ENCODE data around the gene ADAMTS17.
"Not testable (repeated sequence)": the region's sequence is repeated elsewhere in the genome, so short reads cannot be mapped to it uniquely, and the experiment has no call there.

Gene ADAMTS17

DNA sequence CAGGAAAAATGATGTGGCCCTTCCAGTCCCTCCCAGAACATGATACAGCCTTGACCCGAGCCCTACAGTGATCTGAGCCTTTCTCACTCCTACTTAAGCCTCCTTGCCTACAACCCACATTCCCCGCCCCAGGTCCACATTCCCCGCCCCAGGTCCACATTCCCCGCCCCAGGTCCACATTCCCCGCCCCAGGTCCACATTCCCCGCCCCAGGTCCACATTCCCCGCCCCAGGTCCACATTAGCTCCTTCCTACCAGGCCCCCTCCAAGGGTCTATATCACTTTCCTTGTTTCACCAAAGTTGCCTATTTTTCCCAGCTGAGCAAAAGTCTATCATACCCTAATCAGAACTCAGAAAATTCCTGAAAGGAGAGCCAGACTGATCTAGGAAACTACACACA lies 2.3 kb downstream of the ADAMTS17 start:
- not testable (repeated sequence) for DNase-seq (ENCODE audit: low spot score)

DNA sequence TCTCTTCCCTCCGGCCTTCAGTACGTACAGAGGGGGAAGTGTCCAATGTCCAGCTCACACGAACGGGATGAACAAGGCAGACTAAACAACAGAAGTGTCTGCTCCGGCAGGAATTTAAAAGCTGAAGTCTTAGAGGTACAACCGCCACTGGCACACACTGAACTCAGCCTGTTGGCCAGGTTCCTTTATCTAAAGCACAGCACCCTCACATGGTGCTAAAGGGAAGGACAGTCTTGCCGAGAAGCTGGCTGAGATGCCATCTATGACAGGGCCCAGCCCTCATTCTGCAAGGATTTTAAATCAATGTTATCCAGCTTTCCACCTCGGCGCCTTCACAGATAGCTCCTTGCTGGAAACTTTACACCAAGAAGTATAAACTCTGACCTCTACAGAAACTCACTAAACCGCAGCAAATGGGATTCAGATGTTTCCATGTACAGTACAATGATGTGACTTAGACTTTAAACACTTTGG lies 2.8 kb downstream of the ADAMTS17 start:
- DNase-seq (ENCODE audit: low spot score): peak; percentile 70

DNA sequence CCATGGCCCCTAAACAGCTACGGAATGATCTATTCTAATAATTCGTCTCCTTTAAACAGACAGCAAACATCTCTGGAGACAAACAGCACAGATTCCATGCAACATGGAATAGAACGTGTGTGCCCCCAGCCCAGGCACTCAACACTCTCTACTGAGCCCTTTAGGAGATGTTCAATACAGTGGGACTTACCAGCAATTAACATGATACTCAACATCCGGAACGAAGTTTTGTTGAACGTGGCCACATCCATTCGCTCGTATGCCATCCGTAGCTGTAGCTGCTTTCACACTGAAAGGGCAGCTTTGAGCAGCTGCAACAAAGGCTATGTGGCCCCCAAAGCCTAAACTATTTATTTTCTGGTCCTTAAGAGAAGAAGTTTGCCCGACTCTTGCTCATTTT lies 3.5 kb downstream of the ADAMTS17 start:
- DNase-seq (ENCODE audit: low spot score): no peak

DNA sequence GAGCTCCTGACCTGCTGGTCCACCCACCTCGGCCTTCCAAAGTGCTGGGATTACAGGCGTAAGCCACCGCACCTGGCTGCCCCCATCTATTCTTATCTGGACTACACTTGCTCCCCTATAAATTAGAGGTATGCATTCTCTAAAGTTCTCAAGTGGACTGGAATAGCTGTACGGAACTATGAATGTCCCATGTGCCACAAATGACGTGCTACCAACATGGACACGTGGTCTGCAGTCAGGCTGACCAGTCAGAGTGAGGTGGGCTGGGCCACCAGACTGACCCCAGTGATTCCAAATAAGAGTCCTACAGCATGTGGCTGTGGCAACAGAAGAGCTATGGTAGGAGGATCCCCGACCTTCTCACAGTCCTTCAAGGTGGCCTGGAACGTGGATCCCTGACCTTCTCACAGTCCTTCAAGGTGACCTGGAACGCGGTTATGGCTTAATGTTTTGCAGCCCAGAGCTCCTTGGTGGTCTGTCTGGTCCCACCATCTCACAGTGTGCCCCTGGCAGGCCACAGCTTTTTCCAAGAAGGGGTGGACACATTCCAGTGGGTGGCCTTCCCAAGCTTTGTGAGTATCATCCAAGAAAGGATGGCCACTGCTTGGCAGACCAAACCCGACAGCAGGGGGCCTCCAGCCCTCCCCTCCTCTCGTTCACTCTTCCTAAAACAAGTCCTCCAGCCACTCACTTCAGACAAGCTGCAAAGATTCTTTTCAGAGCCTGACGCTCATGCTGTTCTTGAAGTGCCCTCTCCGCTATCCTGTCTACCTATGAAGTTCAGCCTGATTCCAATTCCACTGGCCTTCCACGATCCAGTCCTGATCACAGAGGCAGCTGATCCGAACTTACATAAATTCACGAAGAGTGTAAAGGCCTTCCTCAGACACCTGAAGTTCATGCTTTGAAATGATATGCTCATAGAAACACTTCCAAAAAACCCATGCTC lies 4.4 kb downstream of the ADAMTS17 start:
- DNase-seq (ENCODE audit: low spot score): peak; percentile 58

DNA sequence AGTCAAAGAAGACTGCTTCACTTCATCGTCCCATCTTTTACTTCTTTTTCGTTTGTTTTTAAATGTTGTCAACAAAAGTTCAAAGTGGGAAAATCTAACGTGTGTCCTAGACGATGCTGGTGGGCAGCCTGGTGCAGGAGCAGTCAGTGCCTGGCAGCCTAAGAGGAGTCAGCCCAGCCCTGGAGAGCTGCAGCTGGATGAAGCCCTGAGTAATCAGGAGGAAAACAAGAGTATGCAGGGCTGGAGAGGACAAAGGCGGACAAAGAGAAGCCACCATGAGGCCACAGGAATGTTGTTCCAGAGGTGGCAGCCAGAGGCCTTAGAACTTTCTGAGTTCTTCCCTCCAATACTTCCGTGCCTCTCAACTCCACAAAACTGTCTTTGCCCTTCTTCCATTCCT lies 5.7 kb downstream of the ADAMTS17 start:
- peak; percentile 17 for DNase-seq (ENCODE audit: low spot score)

DNA sequence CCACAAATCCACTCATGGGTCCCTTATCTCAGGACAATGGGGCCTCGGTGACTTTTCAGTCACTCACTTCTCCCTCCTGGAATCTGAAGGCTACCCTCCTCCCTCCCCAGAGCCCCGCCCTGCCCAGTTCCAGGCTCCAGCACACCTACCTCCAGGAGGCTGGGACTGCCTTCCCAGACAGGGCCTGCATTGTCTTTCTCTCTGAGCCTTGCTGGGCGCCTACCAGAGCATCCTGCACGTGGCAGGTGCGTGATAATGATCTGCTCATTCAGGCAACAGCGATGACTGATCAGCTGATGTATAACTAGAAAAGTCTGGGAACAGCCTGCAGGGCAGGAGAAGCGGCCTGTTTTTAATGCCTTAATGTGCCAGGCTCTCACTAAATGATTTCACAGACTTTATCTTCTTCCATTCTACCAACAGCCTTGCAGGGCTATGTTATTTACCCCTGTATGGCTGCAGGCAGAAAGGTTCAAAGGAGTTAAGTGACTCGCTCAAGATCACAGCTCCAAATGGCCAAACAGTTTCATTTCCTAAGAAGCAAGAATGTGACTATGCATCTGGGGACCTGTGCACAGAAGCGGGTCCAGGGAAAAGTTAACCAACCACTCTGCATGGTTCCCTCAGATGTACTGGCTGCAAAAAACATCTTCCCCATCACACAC lies 6.3 kb downstream of the ADAMTS17 start:
- peak; percentile 42 for DNase-seq (ENCODE audit: low spot score)

DNA sequence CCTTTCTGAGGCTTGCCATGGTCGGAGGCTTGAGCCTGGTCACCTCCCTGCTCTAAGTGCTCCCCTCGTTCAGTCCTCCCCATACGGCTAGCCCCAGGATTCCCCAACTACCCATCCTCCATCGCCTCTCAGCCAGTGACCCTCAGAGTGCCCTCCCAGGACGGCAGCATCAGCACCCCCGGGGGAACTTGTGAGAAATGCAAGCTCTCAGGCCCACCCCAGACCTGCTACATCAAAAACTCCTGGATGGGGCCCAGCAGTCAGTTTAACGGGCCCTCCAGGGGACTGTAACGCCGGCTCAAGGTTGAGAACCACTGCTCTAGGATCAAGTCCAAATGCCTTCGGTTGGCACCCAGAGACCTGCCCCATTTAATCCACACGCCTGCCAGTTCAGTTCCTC lies 6.9 kb downstream of the ADAMTS17 start:
- DNase-seq (ENCODE audit: low spot score): no peak

DNA sequence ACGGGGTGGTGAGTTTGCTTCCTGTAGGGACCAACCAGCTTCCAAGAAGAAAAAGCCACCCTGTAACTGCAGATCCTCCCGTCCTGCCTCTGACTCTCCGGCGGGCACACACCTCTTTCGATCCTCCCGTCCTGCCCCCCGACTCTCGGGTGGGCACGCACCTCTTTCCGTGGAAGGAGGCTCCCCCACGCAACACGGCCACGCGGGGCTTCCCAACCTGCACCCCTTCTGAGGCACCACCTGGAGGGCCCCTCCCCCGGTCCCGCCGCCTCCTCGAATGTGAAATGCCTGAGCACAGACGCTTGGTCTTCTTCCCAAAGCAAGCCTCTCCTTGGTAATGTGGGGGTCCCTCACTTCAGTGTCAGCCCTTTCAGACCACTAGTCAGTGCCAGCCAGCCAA lies 7.3 kb downstream of the ADAMTS17 start:
- no peak for DNase-seq (ENCODE audit: low spot score)

DNA sequence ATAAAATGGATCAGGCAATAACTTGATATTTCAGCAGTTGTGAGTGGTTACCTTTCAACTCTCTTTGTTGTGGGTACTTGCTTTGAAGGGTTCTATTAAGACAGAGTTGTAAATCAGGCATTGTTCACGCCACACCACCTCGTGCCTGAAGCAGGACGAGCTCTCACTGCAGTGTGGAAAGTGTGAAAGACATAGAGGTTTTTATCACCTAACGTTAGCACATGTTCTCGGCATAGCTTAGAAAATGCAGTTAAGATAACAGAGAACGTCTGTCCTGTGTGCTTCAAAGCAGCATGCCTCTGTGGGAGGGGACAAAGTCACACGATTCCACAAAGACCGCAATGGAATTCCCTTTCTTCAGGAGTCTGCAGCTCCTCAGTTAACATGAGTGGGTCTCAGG lies 7.8 kb downstream of the ADAMTS17 start:
- peak; percentile 42 for DNase-seq (ENCODE audit: low spot score)

DNA sequence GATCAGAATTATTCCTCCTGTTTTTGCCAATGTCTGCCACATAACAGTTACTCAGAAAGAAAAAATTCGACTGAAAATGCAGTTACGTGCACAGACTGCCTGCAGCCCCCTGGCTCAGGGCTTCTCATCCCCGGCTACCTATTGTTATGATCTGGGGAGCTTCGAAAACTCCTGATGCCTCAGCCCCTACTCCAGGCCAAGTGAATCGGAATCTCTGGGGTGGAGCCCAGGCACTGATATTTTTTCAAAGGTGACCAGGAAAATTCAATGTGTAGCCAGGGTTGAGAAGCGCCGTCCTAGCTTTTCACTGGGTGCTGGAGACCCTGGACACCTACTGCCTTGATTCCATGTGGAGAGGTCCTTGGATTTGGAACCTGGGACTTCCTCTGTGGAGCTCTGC lies 8.5 kb downstream of the ADAMTS17 start:
- peak; percentile 18 for DNase-seq (ENCODE audit: low spot score)

DNA sequence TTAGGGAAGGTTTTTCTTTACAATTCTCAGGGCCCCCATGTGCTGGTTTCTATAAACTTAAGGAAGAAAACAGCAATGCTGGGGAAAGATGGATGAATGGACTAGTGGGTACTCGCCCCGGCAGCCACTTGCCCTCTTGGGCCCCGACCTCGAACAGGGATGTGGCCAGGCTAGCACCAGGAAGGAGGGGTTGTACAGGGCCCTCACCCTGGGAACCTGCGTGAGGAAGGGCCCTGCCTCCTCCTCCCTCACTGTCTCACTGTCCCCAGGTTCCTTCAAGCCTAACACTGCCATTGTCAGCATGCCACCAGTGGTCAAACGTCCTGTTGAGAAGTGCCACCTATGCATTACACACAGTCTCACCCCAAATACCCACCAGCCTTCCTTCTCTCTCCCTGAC lies 9.1 kb downstream of the ADAMTS17 start:
- DNase-seq (ENCODE audit: low spot score): peak; percentile 49

DNA sequence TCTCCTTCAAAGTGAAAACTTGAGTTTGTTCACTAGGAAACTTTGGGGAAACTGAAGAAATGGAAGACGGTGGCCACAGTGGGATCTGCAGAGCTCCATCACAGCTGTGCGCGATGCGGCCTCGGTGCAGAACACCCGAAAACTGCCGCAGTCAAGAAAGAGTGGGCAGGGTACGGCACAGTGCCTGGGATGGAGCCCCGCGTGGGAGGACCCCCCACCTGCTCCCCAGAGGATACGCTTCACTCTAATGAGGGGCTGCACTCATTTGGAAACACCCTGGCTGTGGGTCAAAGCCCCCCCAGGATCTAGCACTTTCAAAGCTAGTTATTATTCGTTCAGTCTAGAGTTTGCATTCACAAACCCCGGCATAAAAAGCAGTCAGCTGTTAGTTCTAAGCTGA lies 9.5 kb downstream of the ADAMTS17 start:
- peak; percentile 45 for DNase-seq (ENCODE audit: low spot score)

DNA sequence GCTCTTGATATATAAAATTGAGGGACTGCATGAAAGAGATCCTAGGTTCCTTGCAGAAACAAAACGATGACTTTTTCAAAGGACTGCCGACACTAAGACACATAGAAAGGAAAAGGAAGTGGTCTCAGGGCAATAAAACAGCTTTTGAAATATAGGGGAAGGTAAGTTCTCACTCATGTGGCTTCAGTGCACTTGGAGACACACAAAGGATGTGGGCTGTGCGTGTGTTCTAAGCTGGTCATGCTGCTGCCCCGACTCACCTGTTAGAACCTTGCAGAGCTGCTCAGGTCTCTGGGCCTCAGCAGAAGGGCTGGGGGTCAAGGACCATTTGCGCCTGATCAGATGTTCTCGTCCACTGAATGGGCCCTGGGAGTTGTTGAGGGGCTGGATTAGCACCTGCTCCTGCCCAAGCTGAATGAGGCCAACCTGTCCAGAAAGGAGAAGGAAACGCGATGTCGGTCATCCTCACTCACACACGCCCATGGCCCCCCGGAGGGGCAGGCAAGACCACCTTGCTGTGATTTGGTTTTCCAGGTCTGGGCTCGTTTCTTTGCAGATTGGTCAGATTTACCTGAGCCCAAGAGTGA lies 11.1 kb downstream of the ADAMTS17 start:
- peak; percentile 45 for DNase-seq (ENCODE audit: low spot score)

DNA sequence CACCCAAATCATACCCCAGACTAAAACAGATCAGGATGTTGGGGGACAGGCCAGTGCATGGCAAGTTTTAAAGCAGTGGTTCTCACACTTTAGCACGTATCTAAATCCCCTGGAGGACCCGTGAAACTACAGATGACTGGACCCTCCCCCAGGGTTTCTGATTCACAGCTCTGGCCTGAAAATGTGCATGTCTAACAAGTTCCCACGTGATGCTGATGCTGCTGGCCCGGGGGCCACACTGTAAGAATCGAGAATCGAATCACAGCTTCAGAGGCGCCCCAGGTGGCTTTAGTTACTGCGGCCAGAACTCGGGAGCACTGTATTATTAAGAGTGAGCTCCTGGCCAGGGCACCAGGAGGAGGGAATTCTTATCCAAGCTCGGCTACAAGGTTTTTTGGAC lies 11.6 kb downstream of the ADAMTS17 start:
- DNase-seq (ENCODE audit: low spot score): peak; percentile 49

DNA sequence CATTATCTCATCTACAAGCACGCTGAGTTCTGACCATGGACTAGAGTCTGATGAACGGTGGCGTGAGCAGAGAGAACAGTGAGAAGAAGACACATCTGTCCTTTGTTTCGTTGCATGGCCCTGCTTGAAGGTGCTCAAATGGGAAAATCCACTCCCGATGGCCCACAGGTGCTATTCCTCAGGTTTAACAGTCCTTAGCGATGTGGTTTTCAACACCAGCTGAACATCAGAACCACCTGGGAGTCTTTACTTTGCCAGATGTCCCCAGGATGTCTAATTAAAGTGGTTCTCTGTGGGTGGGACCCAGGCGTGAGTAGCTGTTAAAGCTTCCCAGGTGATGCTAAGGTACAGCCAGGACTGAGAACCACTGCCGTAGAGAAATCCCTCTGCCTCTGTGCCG lies 13.0 kb downstream of the ADAMTS17 start:
- no peak for DNase-seq (ENCODE audit: low spot score)

DNA sequence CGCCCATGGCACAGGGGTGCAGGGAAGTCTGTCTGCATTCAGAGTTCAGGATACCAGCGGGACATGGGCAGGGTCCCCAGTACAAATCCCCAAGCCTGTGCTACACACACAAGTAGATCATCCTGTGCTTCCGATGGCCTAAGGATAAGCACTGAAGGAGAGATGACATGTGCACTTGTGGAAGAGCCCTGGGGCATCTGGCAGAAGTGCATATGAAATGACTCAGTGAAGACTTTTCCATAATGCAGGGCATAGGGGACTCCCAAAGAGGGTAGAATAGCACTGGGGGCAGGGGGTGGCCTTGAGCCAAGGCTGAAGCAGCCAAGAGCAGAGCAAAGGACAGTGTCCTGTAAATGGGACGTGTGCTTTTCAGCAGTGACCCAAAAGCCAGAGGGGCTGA lies 22.9 kb downstream of the ADAMTS17 start:
- DNase-seq (ENCODE audit: low spot score): peak; percentile 20

DNA sequence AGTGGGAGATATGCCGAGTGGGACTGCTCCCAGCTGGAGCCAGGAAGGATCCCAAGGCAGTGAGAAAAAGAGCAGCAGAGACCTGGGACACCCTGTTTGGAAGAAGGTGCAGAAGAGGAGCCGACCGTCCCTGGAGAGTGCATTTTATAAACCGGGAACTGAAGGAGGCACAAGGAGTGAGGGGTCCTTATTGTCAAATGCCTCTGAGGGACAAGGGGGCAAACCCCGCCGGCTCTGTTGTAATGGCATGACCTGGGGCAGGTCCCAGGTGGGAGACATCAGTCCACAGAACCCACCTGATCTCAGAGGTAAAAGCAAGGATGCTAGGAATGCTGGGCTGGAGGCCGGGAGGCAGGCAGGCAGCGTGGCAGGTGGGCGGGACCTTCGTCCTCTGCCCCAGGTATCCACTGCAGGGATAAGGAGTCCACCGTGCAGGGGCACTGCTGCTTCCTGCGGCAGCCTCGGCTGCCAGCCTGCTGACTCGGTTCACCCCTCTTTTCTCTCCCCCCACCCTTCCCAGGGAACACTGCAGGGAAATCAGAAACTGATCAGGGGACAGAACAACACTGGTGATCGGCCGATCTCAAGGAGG lies 26.9 kb downstream of the ADAMTS17 start:
- DNase-seq (ENCODE audit: low spot score): peak; percentile 46

DNA sequence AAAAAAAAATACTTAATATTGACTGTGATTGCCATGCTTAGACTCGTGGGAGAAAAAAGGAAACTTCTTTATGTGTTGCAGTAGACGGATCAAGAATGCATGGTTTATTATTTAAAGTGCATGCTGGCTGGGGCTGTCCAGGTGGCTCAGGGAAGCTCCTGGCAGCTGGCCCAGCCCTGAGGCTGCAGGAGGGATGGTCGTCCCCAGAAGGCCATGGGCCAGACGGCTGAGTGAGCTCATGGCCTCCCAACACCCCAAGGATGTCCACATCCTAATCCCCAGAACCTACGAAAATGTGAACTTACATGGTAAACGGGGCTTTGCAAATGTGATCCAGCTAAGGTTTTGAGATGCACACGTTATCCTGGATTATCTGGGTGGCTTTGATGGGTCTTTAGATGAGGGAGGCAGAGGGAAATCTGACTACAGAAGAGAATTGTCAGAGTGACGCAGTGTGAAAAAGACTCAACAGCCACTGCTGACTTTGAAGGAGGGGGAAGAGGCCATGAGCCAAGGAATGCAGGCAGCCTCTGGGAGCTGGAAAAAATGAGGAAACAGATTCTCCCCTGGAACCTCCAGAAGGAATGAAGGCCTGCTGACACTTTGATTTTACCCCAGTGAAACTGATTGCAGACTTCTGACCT lies 29.8 kb downstream of the ADAMTS17 start:
- peak; percentile 72 for DNase-seq (ENCODE audit: low spot score)

DNA sequence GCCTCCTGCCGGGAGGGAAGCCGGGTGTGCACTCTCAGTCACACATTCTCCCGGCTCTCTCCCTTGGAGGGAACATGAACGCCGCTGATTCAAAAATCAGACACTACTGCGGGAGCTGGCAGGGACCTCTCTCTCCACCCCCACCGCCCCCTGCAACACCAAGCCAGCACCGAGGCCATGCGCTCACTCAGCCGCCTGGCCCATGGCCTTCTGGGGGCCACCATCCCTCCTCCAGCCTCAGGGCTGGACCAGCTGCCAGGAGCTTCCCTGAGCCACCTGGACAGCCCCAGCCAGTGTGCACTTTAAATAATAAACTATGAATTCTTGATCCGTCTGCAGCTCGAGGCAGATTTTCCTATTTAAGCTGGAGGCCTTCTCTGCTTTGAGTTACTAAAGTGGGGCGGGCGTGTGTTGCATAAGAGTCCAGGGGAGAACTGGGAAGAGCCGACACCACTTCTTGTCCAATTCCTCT lies 30.6 kb downstream of the ADAMTS17 start:
- peak; percentile 89 for DNase-seq (ENCODE audit: low spot score)

DNA sequence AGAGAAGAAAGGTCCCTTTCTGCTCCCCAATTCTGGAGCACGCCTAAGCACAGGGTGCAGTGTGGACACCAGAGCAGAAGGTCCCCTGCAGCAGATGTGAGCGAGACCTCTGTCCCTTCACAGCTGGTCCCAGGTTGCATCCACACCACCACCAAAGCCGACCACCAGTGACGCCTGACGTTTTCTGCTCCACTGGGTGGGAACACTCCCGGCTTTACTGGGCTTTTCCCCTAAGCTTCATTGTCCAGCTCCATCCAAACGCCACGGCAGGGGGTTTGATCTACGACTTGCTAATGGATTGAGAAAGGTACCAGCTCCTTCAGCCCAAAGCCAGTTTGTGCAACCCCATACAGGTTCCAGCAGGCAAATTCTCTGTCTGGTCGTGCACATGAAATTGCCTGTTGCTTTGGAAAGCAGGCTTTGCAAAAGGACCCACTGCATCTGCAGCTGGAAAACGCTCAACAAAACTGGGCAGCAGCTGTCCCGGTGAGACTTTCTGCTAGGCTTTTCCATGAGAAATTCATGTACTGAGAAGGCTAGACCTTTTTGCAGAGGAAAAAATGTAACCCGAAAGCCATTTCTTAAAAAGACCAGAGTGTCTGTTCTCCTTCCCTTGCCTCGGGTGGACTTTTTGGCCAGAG lies 31.1 kb downstream of the ADAMTS17 start:
- no peak for DNase-seq (ENCODE audit: low spot score)

DNA sequence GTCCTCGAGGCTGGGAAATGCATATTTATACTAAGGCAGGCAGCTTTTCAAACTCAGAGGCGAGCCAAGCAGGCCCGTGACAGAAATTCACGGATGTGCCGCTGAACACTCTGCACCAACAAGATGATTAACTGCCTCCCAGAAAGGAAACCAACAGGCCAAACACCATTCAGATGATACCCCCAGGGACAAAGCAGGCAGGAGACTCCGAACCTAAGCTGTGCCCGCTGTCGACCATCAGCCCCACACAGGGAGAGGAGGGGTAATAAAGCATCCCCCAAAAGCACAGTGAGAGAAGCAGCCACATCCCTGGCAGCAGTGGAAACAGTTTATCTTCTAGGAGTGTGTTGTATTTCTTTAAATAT lies 31.8 kb downstream of the ADAMTS17 start:
- DNase-seq (ENCODE audit: low spot score): peak; percentile 64
